G401 (cell line): Measurements from ENCODE around the gene TRMT13. TPM values are rescaled to one million over a fixed set of nuclear protein-coding genes. Genes with fewer than 3 reads are reported as not detected.
"Not testable (repeated sequence)": the region's sequence is repeated elsewhere in the genome, so short reads cannot be mapped to it uniquely, and the experiment has no call there.

ENCODE experiments used
- DNase-seq: peaks from one replicate; pipeline ENCODE4 v3.0.0-alpha.2; 2015; ENCODE audit warnings: low spot score
- in situ Hi-C: cut with HindIII; loops from 2 replicates; pipeline ENCODE4 v1.10.0; 2016; ENCODE audit warnings: low sequenced_read_pairs, mixed read lengths
- total RNA-seq: library from RNA; depleted of rRNA; stranded (reverse); fragments of >200 nt; shearing (Covaris generic); gene quantifications from 2 replicates; pipeline ENCODE4 v1.2.3, GENCODE V29; 2014; rRNA removed

Gene TRMT13
- total RNA-seq, 1 experiment from 2014 or later = 6.9 TPM

- in situ Hi-C loops = no loop called here
- DNase-seq = no peak
Measured at GRCh38 chr1:100147875-100148274, 14.9 kb downstream of the TRMT13 start.

- DNase-seq = no peak
- in situ Hi-C loops = no loop called here
Measured at GRCh38 chr1:100151679-100152078, 18.7 kb downstream of the TRMT13 start.

GRCh38 chr1:100152271-100152670, 19.3 kb downstream of the TRMT13 start:
- DNase-seq = no peak
- in situ Hi-C loops = no loop called here

DNA sequence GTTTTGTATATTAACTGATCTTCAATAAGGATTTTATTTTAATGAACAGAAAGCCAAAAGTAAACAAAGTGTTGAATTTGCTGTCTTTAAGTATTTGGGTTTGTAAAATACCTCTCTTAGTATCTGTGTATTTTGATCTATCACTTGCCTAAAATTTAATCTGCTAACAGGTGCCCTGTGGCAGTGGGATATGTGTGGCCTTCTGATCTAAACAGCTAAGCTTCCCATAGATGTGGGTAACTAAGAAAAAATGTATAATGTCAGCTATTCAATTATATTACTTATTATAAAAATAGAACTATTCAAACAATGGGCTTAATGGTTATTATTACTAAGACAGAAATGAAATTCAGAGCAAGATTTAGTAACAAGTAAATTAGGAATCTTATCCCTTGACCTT, 29.9 kb downstream of the TRMT13 start:
- in situ Hi-C loops = no loop called here
- no peak for DNase-seq

GRCh38 chr1:100164216-100164615, 31.3 kb downstream of the TRMT13 start:
- no peak for DNase-seq
- in situ Hi-C loops = no loop called here

DNA sequence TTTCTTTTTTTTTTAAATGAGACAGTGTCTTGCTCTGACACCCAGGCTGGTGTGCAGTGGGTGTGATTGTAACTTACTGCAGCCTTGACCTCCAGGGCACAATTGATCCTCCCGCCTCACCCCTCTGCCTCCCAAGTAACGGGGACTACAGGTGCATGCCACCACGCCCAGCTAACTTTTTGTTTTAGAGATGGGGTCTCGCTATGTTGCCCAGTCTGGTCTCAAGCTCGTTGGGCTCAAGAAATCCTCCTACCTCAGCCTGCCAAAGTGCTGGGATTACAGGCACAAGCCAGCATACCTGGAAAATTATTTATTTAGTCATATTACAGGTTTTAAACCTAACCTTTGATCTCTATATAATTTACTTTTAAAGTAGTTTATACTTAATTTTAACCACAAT, 31.7 kb downstream of the TRMT13 start:
- in situ Hi-C loops = no loop called here
- no peak for DNase-seq

DNA sequence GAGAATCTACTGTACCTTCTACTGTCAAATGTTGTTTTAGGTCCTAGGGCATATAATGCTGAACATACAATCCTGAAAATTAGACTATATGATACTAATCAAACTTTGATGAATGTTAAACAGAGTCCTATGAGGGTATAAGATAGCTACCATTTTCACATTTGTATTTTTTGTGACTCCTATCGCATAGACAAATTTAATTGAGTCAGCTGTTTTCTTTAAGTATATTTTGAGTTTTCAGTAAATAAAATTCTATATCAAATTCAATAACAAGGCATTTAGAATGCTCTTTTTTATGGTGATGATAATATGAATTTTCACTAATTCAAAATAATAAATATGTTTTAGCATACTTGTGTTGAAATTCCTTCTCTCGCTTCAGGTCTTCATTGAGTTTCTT, 35.1 kb downstream of the TRMT13 start:
- in situ Hi-C loops = no loop called here
- no peak for DNase-seq

DNA sequence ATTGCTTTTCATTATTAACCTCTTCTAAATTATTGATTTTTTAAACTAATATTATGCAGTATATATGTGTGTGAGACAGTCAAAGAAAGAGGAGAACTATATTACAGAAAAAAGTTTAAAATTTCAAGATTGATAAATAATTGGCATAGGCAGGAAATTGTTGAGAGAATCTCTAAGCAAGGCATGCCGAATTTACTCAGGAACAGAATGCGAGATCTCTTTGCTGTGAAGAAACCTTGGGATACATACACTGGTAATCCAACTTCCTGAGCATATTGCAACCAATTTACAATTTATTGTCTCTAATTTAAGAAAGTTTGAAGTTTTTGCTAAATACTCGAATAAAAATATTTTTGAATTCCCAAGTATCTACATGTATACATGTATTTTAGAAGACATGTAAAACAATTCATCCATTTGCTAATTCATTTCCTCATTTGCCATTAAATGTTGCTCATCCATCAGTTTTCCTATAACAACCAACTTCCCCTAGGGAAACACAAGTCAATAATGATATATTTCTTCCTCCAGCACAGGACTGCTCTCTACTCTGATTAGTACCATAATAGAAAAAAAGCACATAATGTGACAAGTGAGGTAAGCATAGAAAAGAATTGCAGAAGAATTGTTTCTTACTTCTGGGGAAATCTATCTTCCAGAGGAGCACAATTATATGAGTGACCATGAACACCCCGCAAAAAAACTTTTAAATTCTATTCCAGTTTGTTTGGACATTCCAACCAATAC, 44.5 kb downstream of the TRMT13 start:
- in situ Hi-C loops = no loop called here

DNA sequence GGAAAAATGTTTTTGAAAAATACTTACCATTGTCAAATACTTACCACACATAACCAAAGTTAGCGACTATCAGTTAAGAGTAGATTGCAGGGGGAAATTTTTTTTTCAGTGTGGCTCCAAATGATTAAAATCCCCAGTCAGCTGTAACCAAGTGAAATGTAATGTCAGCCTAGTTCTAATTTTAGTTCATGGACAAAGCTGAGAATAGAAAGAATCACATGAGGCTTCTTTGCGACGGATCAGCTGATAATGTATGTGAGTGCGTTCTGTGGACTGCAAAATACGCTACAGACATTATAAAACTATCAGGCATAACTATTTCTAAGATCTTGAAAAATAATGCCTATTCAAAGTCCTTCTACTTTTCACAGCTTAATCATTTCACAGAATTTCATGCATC, 45.1 kb downstream of the TRMT13 start, which contains the start of gene LRRC39:
Gene LRRC39 (minus strand): TSS at position 166 of the 400 bp plus-strand sequence. CDS start 9,740 bp downstream, outside the sequence.
- DNase-seq = no peak
- in situ Hi-C loops = no loop called here

More for the DNA sequence above, 44.5 kb downstream of the TRMT13 start:
- no peak for DNase-seq

DNA sequence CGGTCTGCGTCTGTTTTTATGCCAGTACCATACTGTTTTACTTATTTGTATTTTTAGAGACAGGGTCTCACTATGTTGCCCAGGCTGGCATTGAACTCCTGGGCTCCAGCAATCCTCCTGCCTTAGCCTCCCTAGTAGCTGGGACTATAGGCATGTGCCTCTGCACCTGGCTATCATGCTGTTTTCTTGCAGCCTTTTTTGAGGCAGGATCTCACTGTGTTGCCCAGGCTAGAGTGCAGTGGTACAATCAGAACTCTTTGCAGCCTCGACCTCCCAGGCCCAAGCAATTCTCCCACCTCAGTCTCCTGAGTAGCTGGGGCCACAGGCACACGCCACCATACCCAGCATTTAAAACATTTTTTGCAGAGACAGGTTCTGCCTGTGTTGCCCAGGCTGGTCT, 50.4 kb downstream of the TRMT13 start:
- no peak for DNase-seq
- in situ Hi-C loops = no loop called here

DNA sequence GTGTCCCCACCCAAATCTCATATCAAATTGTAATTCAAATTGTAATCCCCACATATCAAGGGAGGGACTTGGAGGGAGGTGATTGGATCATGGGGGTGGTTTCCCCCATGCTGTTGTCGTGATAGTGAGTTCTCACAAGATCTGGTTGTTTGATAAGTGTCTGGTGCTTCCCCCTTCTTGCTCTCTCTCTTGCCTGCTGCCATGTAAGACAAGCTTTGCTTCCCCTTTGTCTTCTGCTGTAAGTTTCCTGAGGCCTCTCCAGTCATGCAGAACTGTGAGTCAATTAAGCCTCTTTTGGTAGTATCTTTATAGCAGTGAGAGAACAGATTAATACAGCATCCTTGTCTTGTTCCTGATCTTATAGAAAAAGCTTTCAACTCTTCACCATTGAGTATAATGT, 51.6 kb downstream of the TRMT13 start:
- no peak for DNase-seq
- in situ Hi-C loops = no loop called here

DNA sequence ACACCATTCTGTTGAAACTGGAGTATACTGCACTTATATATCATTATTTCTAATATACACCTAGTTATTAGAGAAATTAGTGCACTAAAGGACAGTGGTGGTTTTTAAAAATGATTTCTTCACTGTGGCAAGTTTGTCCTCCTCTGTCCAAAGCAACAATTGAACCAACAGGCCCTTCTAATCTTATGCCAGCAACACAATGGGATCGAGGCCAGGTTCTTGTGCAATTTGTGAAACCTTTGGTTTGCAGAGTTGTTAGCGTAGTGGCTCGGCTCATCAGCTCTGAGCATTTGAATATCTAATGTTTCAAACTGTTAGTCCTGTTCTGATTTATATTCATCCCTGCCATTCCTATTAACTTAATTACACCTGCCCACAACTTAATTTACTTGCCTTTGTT, 54.9 kb downstream of the TRMT13 start:
- DNase-seq = peak; percentile 13
- in situ Hi-C loops = no loop called here

GRCh38 chr1:100188617-100189016, 55.7 kb downstream of the TRMT13 start:
- in situ Hi-C loops = no loop called here
- peak; percentile 74 for DNase-seq

DNA sequence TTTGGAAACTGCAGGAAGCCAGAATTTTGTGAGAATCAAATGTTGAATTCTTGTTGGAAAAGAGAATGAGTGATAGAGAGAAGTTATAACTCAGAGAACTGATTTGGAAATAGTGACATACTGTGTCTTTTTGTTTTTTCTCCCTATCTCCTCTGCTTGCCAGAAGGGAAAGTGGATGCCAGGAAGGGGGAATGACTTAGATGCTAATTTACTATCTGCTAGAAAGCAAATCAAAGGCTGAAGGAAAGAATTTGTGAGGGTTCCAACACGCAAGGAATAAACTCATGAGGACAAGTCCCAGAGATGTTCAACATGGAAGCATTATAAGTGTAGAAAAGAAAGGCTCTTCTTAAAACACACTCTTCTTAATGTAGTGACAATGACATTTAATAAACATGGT, 65.6 kb downstream of the TRMT13 start:
- in situ Hi-C loops = no loop called here
- no peak for DNase-seq

- in situ Hi-C loops, DNase-seq: not testable (repeated sequence)
Measured at GRCh38 chr1:100200060-100200459, 67.1 kb downstream of the TRMT13 start.

Other genes with a start within 250 kb of the TRMT13 start
- gene SLC35A3, start 163.2 kb upstream of the TRMT13 start, total RNA-seq = 18.6 and 28.2 TPM in 2 replicates
- gene SASS6, start 233 bp upstream of the TRMT13 start, total RNA-seq = 10.7 and 19.4 TPM in 2 replicates
- 0.34 TPM in 1 of 2 replicates, not detected in the other for gene LRRC39, start 45.1 kb downstream of the TRMT13 start, total RNA-seq
- gene DBT, start 116.7 kb downstream of the TRMT13 start, total RNA-seq = 3.3 and 4.2 TPM in 2 replicates
- gene RTCA, start 133.1 kb downstream of the TRMT13 start, total RNA-seq = 39.0 and 40.4 TPM in 2 replicates
- gene CDC14A, start 219.3 kb downstream of the TRMT13 start, total RNA-seq = 4.1 and 9.9 TPM in 2 replicates